NCI-H446 (cell line): ENCODE results near the gene ARHGAP42.

Experiments
- DNase-seq, 2 experiments: peaks; one replicate each; lab custom pipeline; 2025; lab: John Stamatoyannopoulos, UW

The ARHGAP42 gene

DNA sequence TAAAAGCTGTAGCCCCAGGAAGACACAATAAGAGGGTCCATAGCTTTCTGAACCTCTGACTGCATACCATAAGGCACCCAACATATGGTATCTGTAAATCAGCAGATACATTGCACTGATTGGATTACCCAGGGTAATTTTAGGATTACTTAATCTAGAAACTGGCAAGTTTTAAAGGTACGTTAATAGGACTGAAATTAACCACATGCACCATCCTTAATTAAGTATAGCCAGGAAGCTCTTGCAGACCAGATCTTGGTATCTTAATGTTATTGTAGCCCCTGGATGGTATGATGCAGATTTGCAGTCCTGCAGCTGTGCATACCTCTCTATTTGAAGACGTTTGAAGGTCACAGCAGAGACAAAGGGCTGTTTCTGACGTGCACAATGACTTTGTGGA lies 72.8 kb downstream of the ARHGAP42 start:
- no peak for DNase-seq

DNA sequence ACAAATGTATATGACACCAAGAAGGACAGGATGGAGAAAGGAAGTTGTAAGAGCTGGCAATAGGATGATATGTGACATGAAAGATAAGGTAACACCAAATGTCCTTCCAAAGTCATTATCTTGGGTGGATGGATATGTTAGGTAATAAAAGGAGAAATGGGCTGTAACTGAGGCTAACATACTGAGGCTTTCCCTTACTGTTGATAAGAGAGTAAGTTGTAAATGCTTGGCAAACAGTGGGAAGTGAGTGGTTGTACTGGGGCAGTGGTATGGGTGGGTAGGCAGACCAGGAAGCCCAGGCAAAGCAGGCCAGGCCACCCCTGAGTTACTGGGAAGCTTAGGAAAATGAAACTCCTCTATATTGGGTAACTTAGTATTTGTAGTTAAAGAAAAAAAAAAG lies 73.7 kb downstream of the ARHGAP42 start:
- DNase-seq: no peak

DNA sequence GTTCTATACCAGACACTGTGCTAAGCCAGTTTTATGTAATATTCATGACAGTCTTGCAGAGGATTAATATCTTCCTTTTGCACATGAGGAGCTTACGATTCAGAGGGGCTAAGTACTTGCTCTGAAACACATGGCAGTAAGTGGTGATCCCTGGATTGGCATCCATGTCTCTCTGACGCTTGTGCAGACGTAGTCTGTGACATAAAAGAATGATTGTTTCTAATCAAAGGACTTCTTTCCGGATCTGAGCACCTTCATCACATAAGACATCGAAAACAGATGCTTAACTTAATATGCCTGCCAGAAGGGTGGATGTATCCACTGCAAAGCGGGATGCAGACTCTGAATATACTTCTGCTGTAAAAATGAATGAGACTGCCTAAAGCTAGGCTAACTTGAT lies 74.8 kb downstream of the ARHGAP42 start:
- DNase-seq: peak in 1 of 2 experiments; percentile 13

DNA sequence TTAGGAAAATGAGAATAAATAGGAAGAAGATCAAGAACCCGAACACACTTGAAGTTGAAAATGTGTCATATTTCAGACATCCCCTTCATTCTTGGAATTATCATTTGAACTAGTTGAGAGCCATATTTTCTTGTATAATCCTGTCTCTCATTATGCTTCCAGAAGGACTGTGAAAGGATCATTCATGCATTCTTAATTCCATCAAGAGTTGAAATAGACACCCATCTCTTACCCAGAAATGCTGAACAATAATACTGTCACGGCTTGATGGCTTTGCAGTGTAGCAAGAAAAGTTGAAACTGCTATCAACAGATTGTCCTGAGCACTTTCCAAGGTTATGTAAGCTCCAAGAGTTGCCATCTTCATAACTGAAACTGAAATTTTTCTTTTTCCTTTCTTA lies 79.7 kb downstream of the ARHGAP42 start:
- peak in 1 of 2 experiments; percentile 56 for DNase-seq

DNA sequence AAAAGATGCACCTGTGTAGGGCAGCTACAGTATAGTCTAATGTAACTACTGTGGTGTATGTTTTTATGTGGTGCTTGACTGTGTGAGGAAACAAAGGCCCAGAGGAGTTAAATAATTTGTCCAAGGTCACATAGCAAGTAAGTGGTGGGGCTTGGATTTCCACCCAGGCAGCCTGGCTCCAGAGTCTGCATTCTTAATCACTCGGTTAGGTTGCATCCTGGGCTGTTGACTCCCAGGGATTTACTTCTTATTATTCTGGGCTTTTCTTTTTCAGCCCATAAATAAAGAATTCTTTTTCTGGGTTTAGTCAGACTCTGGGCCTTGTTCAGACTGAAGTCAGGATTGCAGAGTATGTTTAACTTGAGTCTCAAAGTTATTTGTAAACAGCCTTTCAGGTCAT lies 82.1 kb downstream of the ARHGAP42 start:
- peak in 1 of 2 experiments; percentile 30 for DNase-seq

DNA sequence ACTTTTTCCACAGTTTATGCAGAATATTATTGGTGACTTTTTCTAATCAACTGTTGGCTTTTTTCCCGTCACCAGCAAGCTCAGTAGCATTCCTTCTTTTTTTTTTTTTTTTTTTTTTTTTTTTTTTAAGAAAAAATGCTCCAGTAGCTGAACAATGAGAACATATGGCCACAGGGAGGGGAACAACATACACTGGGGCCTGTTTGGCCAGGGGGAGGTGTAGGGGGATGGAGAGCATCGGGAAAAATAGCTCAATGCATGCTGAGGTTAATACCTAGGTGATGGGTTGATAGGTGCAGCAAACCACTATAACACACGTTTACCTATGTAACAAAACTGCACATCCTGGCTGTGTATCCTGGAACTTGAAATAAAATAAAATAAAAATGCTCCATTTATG lies 82.5 kb downstream of the ARHGAP42 start:
- peak in 1 of 2 experiments; percentile 42 for DNase-seq

DNA sequence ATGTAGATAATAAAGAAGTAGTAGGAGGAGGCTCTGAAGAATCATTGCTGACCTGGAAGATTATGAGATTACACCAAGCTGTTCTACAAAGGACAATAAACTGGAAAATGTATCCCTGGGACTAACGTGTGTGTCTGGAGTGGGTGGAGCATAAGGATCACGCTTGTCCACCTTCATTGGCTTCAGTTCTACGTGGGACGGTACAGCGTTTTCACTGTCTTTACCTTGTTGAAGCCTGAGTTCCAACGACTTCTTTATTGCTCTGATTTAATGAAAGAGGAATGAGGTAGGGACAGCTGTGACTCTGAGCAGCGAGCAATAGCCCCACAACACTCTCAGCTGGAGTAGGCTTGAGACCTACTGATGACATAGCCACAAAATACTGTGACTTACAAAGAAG lies 87.0 kb downstream of the ARHGAP42 start:
- no peak for DNase-seq

DNA sequence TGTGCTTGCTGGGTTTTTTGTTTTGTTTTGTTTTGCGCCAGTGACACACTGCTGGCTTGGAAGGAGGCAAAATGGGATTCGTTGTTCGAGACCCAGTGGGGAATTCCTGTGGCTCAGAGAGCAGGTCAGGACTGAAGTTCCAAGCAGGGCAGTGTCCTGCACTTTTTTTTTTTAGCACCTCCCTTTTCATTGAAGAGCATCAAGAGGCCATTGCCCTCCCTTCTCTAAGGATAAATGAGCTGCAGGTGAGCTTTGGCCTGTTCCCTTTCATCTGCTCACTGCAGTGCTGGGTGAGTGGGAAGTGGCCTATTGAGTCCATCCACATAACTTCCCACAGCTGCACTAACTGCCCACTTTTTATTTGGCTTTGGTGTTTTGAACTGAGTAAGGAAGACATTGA lies 87.8 kb downstream of the ARHGAP42 start:
- DNase-seq: no peak

DNA sequence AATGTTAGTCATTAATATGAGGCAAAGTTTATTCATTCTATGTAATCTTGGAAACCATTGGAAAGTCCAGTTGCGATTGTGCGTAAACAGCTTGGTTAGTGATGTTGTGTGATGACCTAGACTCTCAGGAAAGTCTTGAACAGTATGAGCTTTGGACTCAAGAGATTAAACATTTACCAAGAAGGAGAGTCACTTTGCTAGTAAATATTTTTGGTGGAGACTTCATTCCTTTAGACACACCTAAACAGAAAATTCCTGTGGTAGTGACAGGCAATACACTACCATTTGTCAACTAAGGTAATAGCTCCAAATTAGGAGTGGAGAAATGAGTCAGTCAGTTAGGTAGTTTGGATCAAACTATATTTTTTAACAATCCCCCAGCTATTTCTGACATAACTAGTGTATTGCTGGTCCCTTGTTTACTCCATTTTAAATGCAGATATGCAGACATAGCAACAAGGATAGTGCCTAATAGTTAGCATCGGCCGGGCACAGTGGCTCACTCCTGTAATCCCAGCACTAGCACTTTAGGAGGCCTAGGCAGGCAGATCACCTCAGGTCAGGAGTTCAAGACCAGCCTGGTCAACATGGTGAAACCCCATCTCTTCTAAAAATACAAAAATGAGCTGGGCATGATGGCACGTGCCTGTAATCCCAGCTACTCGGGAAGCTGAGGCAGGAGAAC lies 89.3 kb downstream of the ARHGAP42 start:
- no peak for DNase-seq

DNA sequence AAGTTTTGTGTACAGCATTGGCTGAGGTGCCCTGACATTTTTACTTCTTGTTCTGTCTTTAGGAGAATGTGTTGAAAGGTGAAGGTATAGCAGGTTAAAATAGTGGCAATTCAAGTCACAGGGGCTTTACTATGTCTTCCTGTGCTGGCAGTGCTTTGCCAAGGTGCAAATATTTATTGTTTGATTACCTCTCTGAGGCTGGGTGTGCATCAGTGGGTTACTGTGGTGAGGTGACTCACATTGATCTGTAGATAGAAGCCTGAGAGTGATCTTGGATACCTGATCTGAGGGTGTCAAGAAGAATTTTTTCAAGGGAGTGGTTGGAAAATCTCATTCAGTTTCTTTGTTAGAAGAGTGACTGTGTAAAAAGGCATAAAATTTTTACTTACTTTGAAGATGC lies 90.0 kb downstream of the ARHGAP42 start:
- no peak for DNase-seq

DNA sequence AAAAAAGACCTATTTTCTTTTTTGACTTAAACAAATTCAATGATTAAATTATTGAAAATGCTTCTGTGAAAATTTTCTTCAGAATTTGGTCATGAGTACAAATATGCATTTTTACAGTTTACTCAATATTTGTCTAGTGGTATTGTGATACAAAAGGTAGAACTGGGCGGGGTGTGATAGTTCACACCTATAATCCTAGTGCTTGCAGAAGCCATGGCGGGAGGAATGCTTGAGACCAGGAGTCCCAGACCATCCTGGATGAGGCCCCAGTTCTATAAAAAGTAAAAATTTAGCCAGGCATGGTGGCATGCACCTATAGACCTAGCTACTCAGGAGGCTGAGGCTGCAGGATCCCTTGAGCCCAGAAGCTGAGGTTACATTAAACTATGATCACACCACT lies 90.6 kb downstream of the ARHGAP42 start:
- DNase-seq: no peak

DNA sequence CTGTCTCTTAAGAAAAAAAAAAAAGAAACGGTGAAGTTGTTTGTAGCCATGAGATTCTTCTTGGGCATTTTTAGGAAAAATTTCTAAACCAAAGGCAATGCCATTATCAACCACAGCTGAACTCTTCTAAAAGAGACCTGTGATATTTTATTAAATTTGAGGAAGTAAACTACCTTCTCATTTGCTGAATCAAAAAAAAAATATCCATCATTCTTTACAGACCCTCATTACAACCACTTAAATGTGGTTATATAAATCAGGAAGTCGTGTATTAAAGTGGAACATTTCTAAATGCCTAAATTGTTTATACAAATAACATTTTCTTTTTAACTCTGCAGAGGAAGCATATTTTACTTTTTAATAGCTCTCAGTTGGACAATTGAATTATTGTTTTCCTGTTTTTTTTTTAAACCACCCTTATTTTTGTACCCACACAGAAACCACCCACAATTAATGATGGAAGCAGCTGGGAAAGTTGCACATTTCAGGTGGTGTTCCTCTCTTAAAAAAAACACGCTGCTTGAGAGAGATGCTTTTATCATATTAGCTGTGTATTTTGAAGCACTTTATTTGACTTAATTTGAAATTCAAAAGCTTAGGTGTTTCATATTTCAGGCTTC lies 91.2 kb downstream of the ARHGAP42 start:
- DNase-seq: no peak

DNA sequence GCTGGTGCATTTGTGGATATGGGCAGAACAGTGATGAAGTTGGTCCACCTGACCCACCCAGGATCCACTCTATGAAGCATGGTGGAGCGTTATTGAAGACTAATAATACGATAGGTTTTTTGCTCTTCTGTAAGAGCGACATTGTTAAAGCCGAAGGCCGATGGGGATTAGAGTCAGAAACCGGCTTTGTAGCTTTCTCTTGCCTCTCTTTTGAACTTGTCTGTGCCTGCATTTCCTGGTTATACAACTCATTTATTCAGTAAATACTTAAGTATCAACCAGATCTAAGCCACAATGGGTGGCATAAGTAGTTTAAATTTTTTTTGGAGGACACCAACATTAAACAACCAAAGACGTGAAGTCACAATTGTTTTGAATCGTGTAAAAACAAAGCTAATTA lies 93.4 kb downstream of the ARHGAP42 start:
- DNase-seq: no peak

DNA sequence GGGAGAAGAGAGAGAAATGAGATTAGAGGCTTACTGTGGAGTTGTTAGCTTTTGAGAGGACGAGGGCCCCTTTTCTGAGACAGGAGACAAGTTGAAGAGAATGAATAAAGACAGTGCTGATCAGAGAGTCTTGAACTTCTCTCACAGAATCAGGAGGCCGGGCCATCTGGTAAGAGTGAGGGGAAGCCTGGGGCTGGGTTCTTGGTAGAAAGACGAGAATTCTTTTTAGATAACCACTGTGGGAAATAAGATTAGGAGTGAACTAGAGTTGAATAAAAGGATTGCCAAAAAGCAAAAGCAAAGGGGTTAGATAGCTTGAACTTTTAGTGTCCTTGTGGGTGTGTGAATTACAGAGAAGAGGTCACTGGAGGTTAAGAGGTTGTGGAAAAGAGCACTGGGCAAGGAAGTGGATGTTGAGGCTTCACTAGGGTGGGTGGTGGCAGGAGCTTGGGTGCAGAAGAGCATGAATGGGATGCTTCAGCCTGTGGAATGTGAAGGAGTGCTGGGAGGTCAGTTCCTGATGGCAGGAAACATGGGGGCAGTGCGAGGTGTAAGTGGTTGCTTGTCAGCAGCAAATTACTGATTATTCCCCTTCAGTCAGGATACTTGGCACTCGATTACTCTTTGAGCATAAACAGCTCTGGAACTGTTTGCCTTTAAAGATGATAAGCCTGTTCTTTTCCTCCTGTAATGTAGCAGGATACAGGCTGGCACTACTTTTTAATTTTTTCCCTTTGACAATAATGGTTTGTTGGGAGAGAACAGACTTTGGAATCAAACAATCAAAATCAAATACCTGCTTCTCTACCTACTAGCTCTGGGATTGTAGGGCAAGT lies 98.3 kb downstream of the ARHGAP42 start:
- no peak for DNase-seq

DNA sequence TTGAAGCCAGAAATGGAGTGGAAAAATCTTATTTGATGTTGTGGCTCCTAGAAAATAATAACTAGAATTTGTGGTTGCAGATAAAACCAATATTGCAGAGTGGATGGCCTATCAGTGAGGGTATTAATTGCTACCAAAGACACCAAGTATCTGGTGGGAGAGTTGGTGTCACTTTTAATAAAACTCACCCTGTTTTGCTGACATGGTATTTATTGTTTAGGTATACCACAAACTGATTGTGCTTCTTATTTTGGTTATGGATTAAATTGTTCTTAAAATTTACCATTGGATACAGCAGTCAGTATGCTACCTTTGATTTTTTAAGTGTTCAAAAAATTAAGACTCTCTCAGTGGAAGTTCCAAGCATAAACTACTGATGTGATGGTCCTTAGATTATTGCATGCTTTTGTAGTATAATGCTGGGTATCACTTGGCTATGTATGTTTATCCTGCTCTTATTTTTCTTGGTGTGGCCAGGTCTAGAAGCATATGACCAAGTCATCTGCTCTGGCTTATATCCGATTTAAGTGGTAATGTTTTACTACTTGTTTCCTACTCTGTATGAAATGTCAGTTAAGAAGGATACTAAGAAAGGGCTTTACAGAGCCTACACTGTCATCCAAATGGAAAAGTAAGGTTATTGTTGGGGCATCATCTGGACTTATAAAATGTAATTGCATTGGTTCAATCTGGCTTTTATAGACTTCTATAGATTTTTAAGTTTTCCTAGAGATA lies 101.6 kb downstream of the ARHGAP42 start:
- no peak for DNase-seq

DNA sequence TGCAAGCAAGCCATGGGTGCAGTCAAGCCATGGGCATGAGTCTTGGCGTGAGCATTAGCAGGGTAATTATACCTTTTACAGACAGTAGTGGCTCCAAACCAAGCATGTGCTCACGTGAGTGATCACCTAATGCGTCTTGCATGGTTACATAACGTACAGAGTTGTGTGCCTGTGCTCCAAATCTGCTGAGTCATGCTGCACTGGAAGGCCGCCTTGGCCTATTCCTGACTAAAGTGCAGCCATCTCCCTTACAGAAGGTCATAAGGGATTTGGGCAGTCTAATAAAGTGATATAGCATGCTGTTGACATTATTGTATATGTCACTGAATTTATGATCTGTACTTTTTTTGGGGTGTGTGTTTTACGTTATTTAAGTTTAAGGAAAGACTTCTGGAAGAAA lies 102.4 kb downstream of the ARHGAP42 start:
- DNase-seq: no peak

DNA sequence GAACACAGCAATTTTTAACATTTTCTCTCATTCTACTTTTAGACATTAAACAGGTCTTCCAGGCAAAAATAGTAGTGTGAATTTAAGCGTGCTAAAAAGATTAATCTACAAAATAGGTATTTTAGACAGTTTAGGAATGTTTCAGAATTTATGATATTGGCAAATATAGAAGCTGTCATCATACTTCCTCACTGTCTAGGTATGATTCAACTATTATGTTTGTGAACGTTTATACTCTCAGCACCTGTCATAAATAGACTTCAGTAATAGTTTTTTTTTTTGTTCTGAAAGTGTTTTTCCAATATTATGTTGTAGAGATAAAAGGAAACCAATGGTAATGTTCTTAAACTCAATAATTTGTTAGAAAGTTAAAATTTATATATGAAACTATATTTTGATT lies 103.0 kb downstream of the ARHGAP42 start:
- DNase-seq: no peak

DNA sequence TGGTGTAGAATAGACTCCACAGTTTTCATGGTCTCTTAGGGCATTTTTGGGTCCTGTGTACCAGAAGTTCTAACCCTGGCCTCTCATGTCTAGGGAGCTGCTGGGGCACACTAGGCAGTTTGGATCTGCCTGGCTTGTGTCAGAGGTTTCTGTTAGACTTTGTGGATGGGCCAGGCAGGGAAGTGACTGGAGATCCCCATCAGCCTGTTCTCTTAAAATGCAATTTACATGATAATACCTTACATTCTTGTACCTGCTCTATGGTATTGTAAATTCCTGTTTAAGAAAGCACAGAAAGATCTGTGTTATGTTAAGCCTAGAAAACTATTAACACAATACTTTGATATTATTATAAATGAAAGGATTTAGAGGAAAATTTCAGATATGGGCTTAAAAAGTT lies 104.0 kb downstream of the ARHGAP42 start:
- no peak for DNase-seq

DNA sequence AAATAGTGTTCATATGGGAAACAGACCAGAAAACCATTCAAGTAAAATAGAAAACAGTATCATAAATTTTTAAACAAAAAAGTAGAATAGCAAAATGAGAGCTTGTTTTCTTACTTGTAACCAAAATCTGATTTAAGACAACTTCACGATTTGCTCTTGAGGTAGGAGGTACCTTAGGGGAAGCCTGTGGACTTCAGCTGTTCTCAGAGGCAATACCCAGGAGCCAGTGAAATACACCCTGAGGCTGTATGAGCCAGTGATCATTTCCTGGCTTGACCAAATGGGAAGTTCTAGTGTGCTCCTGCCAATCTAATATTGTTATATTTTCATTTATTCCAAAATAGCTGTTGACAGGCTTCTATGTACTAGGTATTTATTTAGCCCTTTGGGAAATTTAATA lies 104.8 kb downstream of the ARHGAP42 start:
- no peak for DNase-seq

DNA sequence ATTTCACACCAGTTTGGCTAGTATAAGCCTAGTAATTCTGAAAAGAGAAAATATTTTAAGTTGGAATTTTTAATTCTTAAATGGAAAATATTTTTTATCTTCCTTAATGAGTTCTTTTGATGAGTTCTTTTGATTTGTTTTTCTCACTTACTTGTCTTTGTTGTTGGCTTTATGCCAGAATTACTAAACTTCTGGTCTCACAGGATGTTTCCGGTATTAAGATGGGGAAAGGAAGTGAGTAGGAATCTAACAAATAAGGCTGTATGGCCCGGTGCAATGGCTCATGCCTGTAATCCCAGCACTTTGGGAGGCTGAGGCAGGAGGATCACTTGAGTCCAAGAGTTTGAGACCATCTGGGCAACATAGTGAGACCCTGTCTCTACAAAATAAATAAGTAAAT lies 106.4 kb downstream of the ARHGAP42 start:
- no peak for DNase-seq

DNA sequence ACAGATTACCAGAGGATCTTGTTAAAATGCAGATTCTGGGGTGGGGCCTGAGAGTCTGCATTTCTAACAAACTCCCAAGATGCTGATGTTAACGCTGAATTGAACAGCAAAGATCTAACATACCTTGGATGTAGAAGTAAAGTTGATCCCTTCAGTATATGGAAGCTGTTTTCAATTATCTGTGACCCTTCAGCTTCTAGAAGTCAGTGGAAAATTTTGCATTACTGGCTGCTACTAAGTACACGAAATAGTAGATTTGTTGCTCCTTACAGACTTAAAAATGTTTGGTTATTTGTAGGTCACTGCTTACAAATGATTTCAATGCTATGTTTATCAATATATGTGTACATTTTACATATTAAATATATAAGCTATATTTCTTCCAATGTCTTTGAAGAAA lies 107.4 kb downstream of the ARHGAP42 start:
- no peak for DNase-seq

DNA sequence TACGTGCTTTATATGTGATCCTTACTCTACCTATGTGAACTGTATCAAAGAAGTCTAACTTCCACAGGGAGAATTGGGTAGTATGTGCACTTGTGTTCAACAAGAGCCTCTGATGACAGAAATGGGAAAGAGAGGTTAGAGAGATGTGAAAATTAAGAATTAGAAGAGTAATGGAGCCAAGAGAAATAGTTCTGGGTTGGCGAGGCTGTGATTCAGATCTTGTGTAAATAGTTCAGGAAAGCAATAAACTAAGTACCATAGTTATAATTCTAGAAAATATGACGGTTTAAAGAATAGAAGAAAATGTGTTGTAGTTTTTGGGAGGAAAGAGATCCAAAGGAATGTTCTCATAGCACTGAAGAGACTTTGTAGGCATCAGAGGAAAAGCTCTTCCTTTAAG lies 112.4 kb downstream of the ARHGAP42 start:
- no peak for DNase-seq

DNA sequence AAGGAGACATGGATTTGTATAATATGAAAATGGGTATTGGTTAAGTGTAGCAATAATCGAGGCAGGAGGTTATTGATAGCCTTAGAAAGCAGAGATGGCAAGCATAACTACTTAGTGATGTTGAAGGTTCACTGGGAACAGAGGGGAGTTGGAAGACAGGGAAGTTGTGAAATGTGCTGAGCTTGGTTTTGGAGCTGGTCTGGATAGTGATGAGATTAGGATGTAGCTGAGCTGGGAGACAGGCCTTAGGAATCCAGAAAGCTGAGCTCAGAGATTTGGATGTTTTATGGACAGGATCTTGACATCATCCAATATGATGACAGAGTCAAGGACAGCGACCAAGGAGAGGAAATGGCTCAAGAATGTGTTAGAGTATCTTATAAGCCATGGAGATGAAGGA lies 113.1 kb downstream of the ARHGAP42 start:
- DNase-seq: no peak
